ENCODE measurements around the gene RARB. TPM values are rescaled to one million over a fixed set of nuclear protein-coding genes. Genes with fewer than 3 reads are reported as not detected.

Gene RARB
- polyA plus RNA-seq, 1 donor from 2014 or later, result 13.2 TPM

- Histone ChIP-seq H3K27ac (ENCODE audit: low read length) (no peak overlapping the region), H3K4me3 (ENCODE audit: low read length) (no peak overlapping the region), H3K9me3 (ENCODE audit: low read length) (no peaks in the 10 kb centered on the region), H3K36me3 (ENCODE audit: insufficient read depth, low read length) (no peaks in the 10 kb centered on the region), H3K27me3 (ENCODE audit: insufficient read depth, low read depth, low read length) (no peaks in the 10 kb centered on the region), H4K20me1 (ENCODE audit: insufficient read depth) (no peaks in the 10 kb centered on the region), H3K79me2 (replicated peaks; ENCODE audit: insufficient read depth, low read length) (no peaks in the 10 kb centered on the region), H3K9ac (ENCODE audit: low read length) (no peak overlapping the region), H3K4me2 (ENCODE audit: low read length) (no peak overlapping the region), H3F3A (ENCODE audit: insufficient read depth, low read length, poor library complexity, severe bottlenecking) (no peaks in the 10 kb centered on the region), H2AFZ (ENCODE audit: low read depth, low read length) (no peak overlapping the region), H3K9me2 (ENCODE audit: insufficient read depth, low read length) (no peaks in the 10 kb centered on the region)
- no peak for TF ChIP-seq SMC3 (conservative IDR thresholded peaks at IDR 0.05; ENCODE audit: poor library complexity)
- no peak for TF ChIP-seq EZH2 (IDR thresholded peaks at IDR 0.05; ENCODE audit: borderline replicate concordance, insufficient read depth, low read length, poor library complexity, severe bottlenecking)
- no peak for TF ChIP-seq CTCF (IDR thresholded peaks at IDR 0.05; ENCODE audit: poor library complexity, severe bottlenecking)
- no peak for TF ChIP-seq TAF1 (IDR thresholded peaks at IDR 0.05; ENCODE audit: low read depth)
- no peak for TF ChIP-seq RAD21 (conservative IDR thresholded peaks at IDR 0.05)
- no peak for TF ChIP-seq EP300 (conservative IDR thresholded peaks at IDR 0.05; ENCODE audit: poor library complexity, severe bottlenecking)
- no peak for TF ChIP-seq REST (IDR thresholded peaks at IDR 0.05; ENCODE audit: borderline replicate concordance)
Observed at GRCh38 chr3:25418596-25418995, 9.5 kb upstream of the RARB start.

- Histone ChIP-seq H3K9me2 (ENCODE audit: insufficient read depth, low read length) (no peaks in the 10 kb centered on the region), H4K20me1 (ENCODE audit: insufficient read depth) (no peaks in the 10 kb centered on the region), H3F3A (ENCODE audit: insufficient read depth, low read length, poor library complexity, severe bottlenecking) (no peaks in the 10 kb centered on the region), H3K4me3 (ENCODE audit: low read length) (no peak overlapping the region), H3K79me2 (replicated peaks; ENCODE audit: insufficient read depth, low read length) (no peaks in the 10 kb centered on the region), H3K9ac (ENCODE audit: low read length) (no peak overlapping the region), H3K4me2 (ENCODE audit: low read length) (no peak overlapping the region), H2AFZ (ENCODE audit: low read depth, low read length) (no peak overlapping the region), H3K27ac (ENCODE audit: low read length) (no peak overlapping the region), H3K36me3 (ENCODE audit: insufficient read depth, low read length) (no peaks in the 10 kb centered on the region), H3K27me3 (ENCODE audit: insufficient read depth, low read depth, low read length) (no peaks in the 10 kb centered on the region), H3K9me3 (ENCODE audit: low read length) (no peaks in the 10 kb centered on the region)
- no peak for TF ChIP-seq RAD21 (conservative IDR thresholded peaks at IDR 0.05)
- no peak for TF ChIP-seq EP300 (conservative IDR thresholded peaks at IDR 0.05; ENCODE audit: poor library complexity, severe bottlenecking)
- TF ChIP-seq EZH2 (IDR thresholded peaks at IDR 0.05; ENCODE audit: borderline replicate concordance, insufficient read depth, low read length, poor library complexity, severe bottlenecking), result no peak
- TF ChIP-seq SMC3 (conservative IDR thresholded peaks at IDR 0.05; ENCODE audit: poor library complexity), result no peak
- no peak for TF ChIP-seq TAF1 (IDR thresholded peaks at IDR 0.05; ENCODE audit: low read depth)
- no peak for TF ChIP-seq POLR2AphosphoS5 (IDR thresholded peaks at IDR 0.05)
- no peak for TF ChIP-seq REST (IDR thresholded peaks at IDR 0.05; ENCODE audit: borderline replicate concordance)
- TF ChIP-seq MXI1 (conservative IDR thresholded peaks at IDR 0.05; ENCODE audit: poor library complexity, severe bottlenecking), result no peak
- TF ChIP-seq CTCF (IDR thresholded peaks at IDR 0.05; ENCODE audit: poor library complexity, severe bottlenecking), result no peak
Observed at GRCh38 chr3:25419251-25419650, 8.8 kb upstream of the RARB start.

All from neural cell (in vitro differentiated cells).